K562 (cell line): ENCODE results near the gene MIDN. TPM values are rescaled to one million over a fixed set of nuclear protein-coding genes. Genes with fewer than 3 reads are reported as not detected.

ENCODE experiments used
- BCOR ChIP-seq: fragments of 450-650 bp; IDR thresholded peaks from 2 replicates; pipeline ENCODE4 v1.6.1; 2016
- CREB3 ChIP-seq: fragments of 450-650 bp; conservative IDR thresholded peaks from 2 replicates; pipeline ENCODE4 v1.6.1; 2016; ENCODE audit warnings: missing genetic modification characterization, low read depth, mild to moderate bottlenecking, missing compliant biosample characterization, moderate library complexity
- E2F5 ChIP-seq: sonication (generic); formaldehyde crosslinking; IDR thresholded peaks from 2 replicates; pipeline ENCODE4 v1.8.0; 2022; ENCODE audit warnings: mild to moderate bottlenecking, missing genetic modification reagents
- FIP1L1 ChIP-seq: fragments of 200-400 bp; formaldehyde crosslinking; IDR thresholded peaks from 2 replicates; pipeline ENCODE4 v1.6.1; 2018; ENCODE audit warnings: mild to moderate bottlenecking, low read depth, low read length; ENCODE audit not compliant: poor library complexity, severe bottlenecking
- HES1 ChIP-seq: fragments of 450-650 bp; IDR thresholded peaks from 2 replicates; pipeline ENCODE4 v1.6.1; 2016; ENCODE audit warnings: low read depth, mild to moderate bottlenecking, moderate library complexity
- HSF4 ChIP-seq: fragments of 250-450 bp; sonication (Bioruptor Pico); IDR thresholded peaks from 2 replicates; pipeline ENCODE4 v2.1.2; 2022; ENCODE audit warnings: mild to moderate bottlenecking, moderate library complexity, borderline replicate concordance
- PATZ1 ChIP-seq: fragments of 250-450 bp; sonication (Bioruptor Pico); IDR thresholded peaks from 2 replicates; pipeline ENCODE4 v1.5.0; 2020; ENCODE audit warnings: mild to moderate bottlenecking, borderline replicate concordance
- RAD51 ChIP-seq: fragments of 450-650 bp; IDR thresholded peaks from 2 replicates; pipeline ENCODE4 v1.7.1; 2016; ENCODE audit warnings: low read depth, mild to moderate bottlenecking, borderline replicate concordance
- SRF ChIP-seq, 2 experiments: fragments of 250-450, 450-650 bp in 1 of 2; sonication (Bioruptor Pico) in 1 of 2; sonication (generic) in 1 of 2; formaldehyde crosslinking; IDR thresholded peaks; 2 replicates each; pipeline versions ENCODE4 v1.5.0 to v1.5.1; 2020 to 2022; ENCODE audit warnings: mild to moderate bottlenecking in 1 of 2, missing genetic modification reagents in 1 of 2
- THAP12 ChIP-seq: fragments of 250-450 bp; sonication (Bioruptor Pico); IDR thresholded peaks from 2 replicates; pipeline ENCODE4 v1.9.0; 2021; ENCODE audit warnings: mild to moderate bottlenecking, inconsistent platforms
- TOE1 ChIP-seq, 2 experiments: fragments of 450-650 bp in 1 of 2; sonication (generic) in 1 of 2; formaldehyde crosslinking in 1 of 2; IDR thresholded peaks; 2 replicates each; pipeline versions ENCODE4 v1.7.1 to v1.8.0; 2016 to 2022; ENCODE audit warnings: borderline replicate concordance in 2 of 2, mild to moderate bottlenecking in 2 of 2, antibody characterized with exemption in 1 of 2, inconsistent platforms in 1 of 2, low read depth in 1 of 2, missing genetic modification reagents in 1 of 2, moderate library complexity in 1 of 2
- TSC22D4 ChIP-seq: fragments of 450-650 bp; IDR thresholded peaks from 2 replicates; pipeline ENCODE4 v1.6.1; 2016; ENCODE audit warnings: missing genetic modification characterization, missing biosample characterization, control low read depth
- ZZZ3 ChIP-seq: fragments of 450-650 bp; IDR thresholded peaks from 2 replicates; pipeline ENCODE4 v1.6.1; 2016; ENCODE audit warnings: antibody characterized with exemption, mild to moderate bottlenecking, moderate library complexity
- polyA plus RNA-seq, 8 experiments: library from polyadenylated mRNA; depleted of rRNA in 4 of 8; stranded (reverse) in 5 of 8; unstranded in 3 of 8; fragments of >200 nt; fragmentation: Nextera tagmentation in 2 of 8; fragmentation: Illumina TruSeq in 1 of 8; extraction: Ambion mirVana in 2 of 8; extraction: Trizol in 1 of 8; gene quantifications; 2 replicates each; pipeline versions ENCODE4 v1.2.1 to v1.2.3, GENCODE V29; 2011 to 2014; ENCODE audit warnings: inconsistent platforms in 1 of 8, missing spikeins in 1 of 8
- total RNA-seq, 7 experiments: library from RNA; depleted of rRNA in 6 of 7; stranded (reverse); fragments of >200 nt in 6 of 7; fragmentation: Illumina TruSeq in 2 of 7; extraction: Trizol in 2 of 7; gene quantifications; 2 replicates each; pipeline versions ENCODE4 v1.2.1 to v1.2.3, GENCODE V29; 2011 to 2021; ENCODE audit warnings: low replicate concordance in 1 of 7

MIDN gene
- total and polyA plus RNA-seq, 9 of the 15 experiments (the other 6 are each of a cell fraction or from before 2014, with no cell fraction given) = 0.17 to 120 (median 10.1) TPM

GRCh38 chr19:1266129-1266915 is 17.9 kb downstream of the MIDN start (continued):
- TF ChIP-seq PATZ1 (CRISPR knock-in tag) (no peak; the same call in 1 of the 2 replicates), HES1 (0 out of 2 replicates have a peak, but pooled peaks have one; percentile 41), CREB3 (tag) (no peak), TSC22D4 (tag) (no peak), ZZZ3 (no peak), BCOR (peak; percentile 48; the same call in 1 of the 2 replicates), FIP1L1 (no peak), SRF (CRISPR knock-in tag; IDR thresholded peaks at IDR 0.05) (peak in 1 of 2 experiments; percentile 71; a peak in 2 of 4 replicates), E2F5 (CRISPR knock-in tag) (0 out of 2 replicates have a peak, but pooled peaks have one; percentile 67), HSF4 (CRISPR knock-in tag) (no peak), THAP12 (no peak), TOE1 (IDR thresholded peaks at IDR 0.05; ENCODE audit: borderline replicate concordance) (no peak), TOE1 (CRISPR knock-in tag; IDR thresholded peaks at IDR 0.05; ENCODE audit: borderline replicate concordance, low read depth) (0 out of 2 replicates have a peak, but pooled peaks have one; percentile 36), RAD51 (no peak)
